ENCODE data around the gene EBF4. TPM values are rescaled to one million over a fixed set of nuclear protein-coding genes. Genes with fewer than 3 reads are reported as not detected.
A peak's percentile ranks its signal among the peaks of the same experiment; 100 is the strongest.

Gene EBF4
- total RNA-seq, 1 donor from 2014 or later = 11.4 TPM

DNA sequence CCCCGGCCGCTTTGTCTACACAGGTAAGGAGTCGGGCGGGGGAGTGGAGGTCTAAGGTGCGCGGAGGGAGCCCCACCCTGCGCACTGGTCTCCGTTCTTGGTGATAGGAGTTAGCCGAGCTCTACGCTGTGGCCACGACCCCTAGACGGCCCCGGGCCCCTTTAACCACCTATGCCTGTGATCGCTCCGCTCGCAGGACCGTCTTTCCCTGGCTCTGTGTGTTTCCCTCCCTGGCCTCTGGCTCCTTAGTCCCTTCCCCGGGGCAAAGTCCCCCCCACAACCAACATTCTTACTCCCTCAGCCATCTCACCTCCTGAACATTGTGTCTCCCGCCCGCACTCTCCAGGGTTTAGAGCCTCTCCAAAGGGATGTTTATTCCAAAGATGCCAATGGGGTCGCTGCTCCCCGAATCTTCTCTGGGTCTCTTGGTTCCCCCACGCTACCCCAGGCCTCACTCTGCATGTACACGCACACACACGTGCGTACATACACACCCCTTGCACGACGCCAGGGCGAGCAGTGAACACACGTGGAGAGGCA, 57.4 kb downstream of the EBF4 start:
- Mint-ChIP-seq H3K27ac (ENCODE audit: unreplicated experiment) (no peak overlapping the region), H3K9me3 (ENCODE audit: low read depth) (no peaks in the 10 kb centered on the region), H3K4me1 (ENCODE audit: low read depth) (peaks cover 20% of the 10 kb centered on the region), H3K36me3 (ENCODE audit: low read depth) (peaks cover 2% of the 10 kb centered on the region), H3K27me3 (ENCODE audit: low read depth) (peaks cover 54% of the 10 kb centered on the region), H3K4me3 (ENCODE audit: unreplicated experiment) (no peak overlapping the region)
- TF ChIP-seq CTCF (IDR thresholded peaks at IDR 0.05) = no peak
- no peak for DNase-seq (ENCODE audit: low spot score)

DNA sequence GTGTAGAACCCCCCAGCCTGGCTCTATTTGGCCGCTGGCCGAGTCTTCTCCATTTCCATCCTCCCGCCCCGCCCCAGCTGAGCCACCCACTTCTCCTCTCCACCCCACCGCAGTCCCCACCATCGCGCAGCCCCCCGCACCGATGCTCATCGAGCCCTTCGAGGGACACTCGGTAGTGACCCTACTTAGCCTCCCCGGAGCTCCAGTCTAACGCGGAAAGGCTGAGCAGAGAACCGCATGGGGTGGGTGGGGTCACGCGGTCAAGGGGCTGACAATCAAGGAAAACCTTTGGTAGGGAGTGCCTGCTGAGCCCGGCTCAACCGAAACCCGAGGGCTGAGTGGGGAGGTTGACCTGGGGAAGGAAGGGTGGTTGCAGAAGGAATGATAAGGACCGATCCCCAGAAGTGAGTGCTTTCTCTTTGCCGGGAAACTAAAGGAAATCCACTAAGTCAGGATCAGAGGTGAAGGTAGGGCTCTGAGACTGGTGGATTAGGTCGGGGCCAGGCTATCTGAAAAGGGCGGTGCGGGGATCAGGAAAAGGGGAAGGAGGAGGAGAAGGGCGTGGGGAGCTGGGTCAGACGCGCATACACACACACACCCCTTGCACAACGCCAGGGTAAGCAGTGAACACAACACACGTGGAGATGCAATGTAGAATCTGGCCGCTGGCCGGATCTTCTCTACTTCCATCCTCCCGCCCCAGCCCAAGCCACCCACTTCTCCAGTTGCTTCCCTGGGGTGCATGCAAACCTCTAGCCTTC, 58.1 kb downstream of the EBF4 start:
- peak overlapping the region; percentile 45 for H3K4me3 Mint-ChIP-seq (ENCODE audit: unreplicated experiment)
- no peak overlapping the region for H3K27ac Mint-ChIP-seq (ENCODE audit: unreplicated experiment)
- DNase-seq (ENCODE audit: low spot score) = no peak

GRCh38 chr20:2751347-2751877, 58.8 kb downstream of the EBF4 start:
- H3K27ac Mint-ChIP-seq (ENCODE audit: unreplicated experiment) = no peak overlapping the region
- no peak for TF ChIP-seq CTCF (IDR thresholded peaks at IDR 0.05)
- DNase-seq (ENCODE audit: low spot score) = no peak
- no peaks in the 10 kb centered on the region for H3K9me3 Mint-ChIP-seq (ENCODE audit: low read depth)
- H3K4me1 Mint-ChIP-seq (ENCODE audit: low read depth) = peaks cover 20% of the 10 kb centered on the region
- peaks cover 2% of the 10 kb centered on the region for H3K36me3 Mint-ChIP-seq (ENCODE audit: low read depth)
- H3K4me3 Mint-ChIP-seq (ENCODE audit: unreplicated experiment) = peak overlapping the region; percentile 36
- H3K27me3 Mint-ChIP-seq (ENCODE audit: low read depth) = peaks cover 56% of the 10 kb centered on the region

More for the DNA sequence above, 58.1 kb downstream of the EBF4 start:
- Mint-ChIP-seq H3K4me1 (ENCODE audit: low read depth) (peaks cover 20% of the 10 kb centered on the region), H3K9me3 (ENCODE audit: low read depth) (no peaks in the 10 kb centered on the region), H3K36me3 (ENCODE audit: low read depth) (peaks cover 2% of the 10 kb centered on the region), H3K27me3 (ENCODE audit: low read depth) (peaks cover 55% of the 10 kb centered on the region)
- no peak for TF ChIP-seq CTCF (IDR thresholded peaks at IDR 0.05)

DNA sequence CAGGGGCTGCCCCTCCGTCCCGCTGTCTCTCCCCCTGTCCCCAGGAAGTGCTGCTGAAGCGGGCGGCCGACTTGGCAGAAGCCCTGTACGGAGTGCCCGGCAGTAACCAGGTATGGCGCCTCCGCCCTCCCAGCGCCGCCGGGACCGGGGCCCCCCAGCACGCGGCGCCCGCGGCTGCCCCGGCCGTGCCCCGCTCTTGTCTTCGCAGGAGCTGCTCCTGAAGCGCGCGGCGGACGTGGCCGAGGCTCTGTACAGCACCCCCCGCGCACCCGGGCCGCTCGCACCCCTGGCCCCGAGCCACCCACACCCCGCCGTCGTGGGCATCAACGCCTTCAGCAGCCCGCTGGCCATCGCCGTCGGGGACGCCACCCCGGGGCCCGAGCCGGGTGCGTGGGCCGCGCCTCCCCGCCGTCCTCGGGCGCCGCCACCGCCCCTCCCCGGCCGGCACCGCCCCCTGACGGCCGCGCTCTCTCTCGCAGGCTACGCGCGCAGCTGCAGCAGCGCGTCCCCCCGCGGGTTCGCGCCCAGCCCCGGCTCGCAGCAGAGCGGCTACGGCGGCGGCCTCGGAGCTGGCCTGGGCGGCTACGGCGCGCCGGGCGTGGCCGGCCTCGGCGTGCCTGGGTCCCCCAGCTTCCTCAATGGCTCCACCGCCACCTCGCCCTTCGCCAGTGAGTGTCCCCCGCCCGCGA, 59.4 kb downstream of the EBF4 start:
- DNase-seq (ENCODE audit: low spot score) = no peak
- Mint-ChIP-seq H3K4me3 (ENCODE audit: unreplicated experiment) (no peak overlapping the region), H3K36me3 (ENCODE audit: low read depth) (peaks cover 2% of the 10 kb centered on the region), H3K9me3 (ENCODE audit: low read depth) (no peaks in the 10 kb centered on the region), H3K27me3 (ENCODE audit: low read depth) (peaks cover 62% of the 10 kb centered on the region), H3K4me1 (ENCODE audit: low read depth) (peaks cover 20% of the 10 kb centered on the region), H3K27ac (ENCODE audit: unreplicated experiment) (no peak overlapping the region)
- no peak for TF ChIP-seq CTCF (IDR thresholded peaks at IDR 0.05)
